H1 (cell line): ENCODE results near the gene CEACAM5. TPM values are rescaled to one million over a fixed set of nuclear protein-coding genes. Genes with fewer than 3 reads are reported as not detected.

Source experiments
- ATF3 ChIP-seq: IDR thresholded peaks from 2 replicates; pipeline ENCODE4 v1.6.1; 2011; ENCODE audit warnings: low read depth, mild to moderate bottlenecking, low read length; ENCODE audit not compliant: insufficient read depth
- CHD7 ChIP-seq: fragments of 300-600 bp; sonication (generic); IDR thresholded peaks from 2 replicates; pipeline ENCODE4 v1.7.1; 2012; ENCODE audit warnings: low read length, moderate library complexity, mild to moderate bottlenecking, inconsistent platforms; ENCODE audit not compliant: insufficient replicate concordance
- HDAC2 ChIP-seq, 2 experiments: fragments of 300-600 bp in 1 of 2; sonication (generic) in 1 of 2; IDR thresholded peaks; 2 replicates each; pipeline ENCODE4 v1.6.1; 2011 to 2012; ENCODE audit warnings: low read depth in 2 of 2, low read length in 2 of 2, mild to moderate bottlenecking in 2 of 2, moderate library complexity in 2 of 2, borderline replicate concordance in 1 of 2, inconsistent platforms in 1 of 2
- NRF1 ChIP-seq: IDR thresholded peaks from 2 replicates; pipeline ENCODE4 v1.6.1; 2011; ENCODE audit warnings: mild to moderate bottlenecking, low read depth, low read length, improper control_type of control experiment
- POLR2A ChIP-seq, 2 experiments: IDR thresholded peaks; 1 replicate in 1 of 2; 2 replicates in 1 of 2; pipeline ENCODE4 v1.6.1; 2011; ENCODE audit warnings: low read depth in 2 of 2, low read length in 2 of 2, mild to moderate bottlenecking in 2 of 2; ENCODE audit errors: control extremely low read depth in 1 of 2
- polyA plus RNA-seq, 7 experiments: library from polyadenylated mRNA; depleted of rRNA in 3 of 7; stranded (reverse) in 5 of 7; unstranded in 2 of 7; fragments of >200 nt in 5 of 7; fragments of 200-250 nt in 2 of 7; gene quantifications; 1 replicate in 5 of 7; 2 replicates in 1 of 7; 4 replicates in 1 of 7; pipeline versions ENCODE4 v1.2.1 to v1.2.3, GENCODE V29; 2011 to 2013; ENCODE audit warnings: missing spikeins in 2 of 7, mixed read lengths in 2 of 7
- total RNA-seq: library from RNA; stranded (reverse); fragmentation: NEBNext Ultra II Directional; extraction: Animal tissue kit (Norgen Biotek cat#: 25700); gene quantifications from 2 replicates; pipeline ENCODE4 v1.2.1, GENCODE V29; 2021

Gene CEACAM5
- total and polyA plus RNA-seq, 2 of the 8 experiments (the other 6 are each of a cell fraction or from before 2014, with no cell fraction given): not detected

GRCh38 chr19:41711376-41712261 is 3.2 kb downstream of the CEACAM5 start (continued):
- no peak for TF ChIP-seq CHD7
- no peak for TF ChIP-seq POLR2A (IDR thresholded peaks at IDR 0.05; ENCODE audit: control extremely low read depth in 1 of 2, low read depth in 2 of 2, low read length in 2 of 2)
- no peak for TF ChIP-seq ATF3
- no peak for TF ChIP-seq NRF1
- TF ChIP-seq HDAC2 (IDR thresholded peaks at IDR 0.05; ENCODE audit: borderline replicate concordance in 1 of 2, low read depth in 2 of 2, low read length in 2 of 2): no peak
